HT1080 (cell line): ENCODE measurements around the gene TCERG1L. TPM values are rescaled to one million over a fixed set of nuclear protein-coding genes. Genes with fewer than 3 reads are reported as not detected.
"Not testable (repeated sequence)": the region's sequence is repeated elsewhere in the genome, so short reads cannot be mapped to it uniquely, and the experiment has no call there.

Experiments used
- DNase-seq: peaks from one replicate; pipeline ENCODE4 v3.0.0-alpha.2; 2015; ENCODE audit warnings: low read depth
- total RNA-seq: library from RNA; depleted of rRNA; stranded (reverse); fragments of >200 nt; shearing (Covaris generic); gene quantifications from 2 replicates; pipeline ENCODE4 v1.2.3, GENCODE V29; 2014

Gene TCERG1L
- total RNA-seq, 1 experiment from 2014 or later: not detected

GRCh38 chr10:131145756-131146155 lies 165.8 kb downstream of the TCERG1L start:
- DNase-seq: no peak

- no peak for DNase-seq
Observed at GRCh38 chr10:131144711-131145375, 166.7 kb downstream of the TCERG1L start.

GRCh38 chr10:131144196-131144595 lies 167.3 kb downstream of the TCERG1L start:
- DNase-seq: no peak

GRCh38 chr10:131143425-131144165 lies 167.9 kb downstream of the TCERG1L start:
- DNase-seq: no peak

GRCh38 chr10:131142517-131143380 lies 168.8 kb downstream of the TCERG1L start:
- no peak for DNase-seq

GRCh38 chr10:131141645-131142516 lies 169.6 kb downstream of the TCERG1L start:
- no peak for DNase-seq

GRCh38 chr10:131141207-131141606 lies 170.3 kb downstream of the TCERG1L start:
- no peak for DNase-seq

- no peak for DNase-seq
Observed at GRCh38 chr10:131140606-131141005, 170.9 kb downstream of the TCERG1L start.

GRCh38 chr10:131137223-131137622 lies 174.3 kb downstream of the TCERG1L start:
- no peak for DNase-seq

GRCh38 chr10:131136336-131136735 lies 175.2 kb downstream of the TCERG1L start:
- DNase-seq: not testable (repeated sequence)

- DNase-seq: no peak
Observed at GRCh38 chr10:131135716-131136115, 175.8 kb downstream of the TCERG1L start.

GRCh38 chr10:131134651-131135050 lies 176.9 kb downstream of the TCERG1L start:
- DNase-seq: no peak

- DNase-seq: no peak
Observed at GRCh38 chr10:131134001-131134576, 177.4 kb downstream of the TCERG1L start.

- no peak for DNase-seq
Observed at GRCh38 chr10:131132681-131133080, 178.8 kb downstream of the TCERG1L start.

- no peak for DNase-seq
Observed at GRCh38 chr10:131131726-131132591, 179.6 kb downstream of the TCERG1L start.

- peak; percentile 11 for DNase-seq
Observed at GRCh38 chr10:131130025-131130424, 181.5 kb downstream of the TCERG1L start.

- no peak for DNase-seq
Observed at GRCh38 chr10:131129544-131129943, 182.0 kb downstream of the TCERG1L start.

GRCh38 chr10:131128731-131129130 lies 182.8 kb downstream of the TCERG1L start:
- DNase-seq: no peak

GRCh38 chr10:131127610-131128009 lies 183.9 kb downstream of the TCERG1L start:
- DNase-seq: no peak
